ENCODE results near the gene CD109.
"Not testable (repeated sequence)": the region's sequence is repeated elsewhere in the genome, so short reads cannot be mapped to it uniquely, and the experiment has no call there.

The CD109 gene

DNA sequence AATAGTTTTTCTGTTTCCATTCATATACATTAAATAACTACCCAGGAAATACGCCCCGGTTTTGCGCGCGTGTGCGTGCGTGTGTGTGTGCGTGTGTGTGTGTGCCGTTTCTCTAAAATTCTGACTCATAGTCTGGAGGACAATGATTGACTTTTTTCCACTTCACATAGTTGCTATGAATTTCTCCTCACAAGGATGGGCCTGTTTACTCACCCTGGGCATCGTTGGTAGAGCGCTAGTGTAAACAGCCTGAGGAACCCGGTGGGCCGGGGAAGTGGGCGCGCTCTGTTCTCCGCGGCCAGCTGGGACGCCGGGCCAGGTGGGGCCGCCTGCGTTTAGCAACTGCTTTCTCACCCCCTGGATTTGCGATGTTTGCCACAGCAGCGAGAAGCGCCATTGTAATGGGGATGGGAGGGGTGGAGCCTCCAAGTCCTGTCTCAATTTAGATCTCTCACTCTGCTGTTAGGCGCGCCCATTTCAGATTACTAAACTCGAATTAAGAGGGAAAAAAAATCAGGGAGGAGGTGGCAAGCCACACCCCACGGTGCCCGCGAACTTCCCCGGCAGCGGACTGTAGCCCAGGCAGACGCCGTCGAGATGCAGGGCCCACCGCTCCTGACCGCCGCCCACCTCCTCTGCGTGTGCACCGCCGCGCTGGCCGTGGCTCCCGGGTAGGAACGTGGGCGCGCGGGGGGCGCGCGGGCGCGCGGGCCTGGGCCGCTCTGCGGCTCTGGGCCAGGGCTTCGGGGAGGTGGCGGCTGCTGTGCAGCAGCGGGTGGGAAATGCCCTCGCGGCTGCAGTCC lies at the start of gene CD109:
Gene CD109 (plus strand): TSS at position 585 of the 803 bp plus-strand sequence. CDS start 13 bp downstream, at position 598.
- FAIRE-seq: no peak

DNA sequence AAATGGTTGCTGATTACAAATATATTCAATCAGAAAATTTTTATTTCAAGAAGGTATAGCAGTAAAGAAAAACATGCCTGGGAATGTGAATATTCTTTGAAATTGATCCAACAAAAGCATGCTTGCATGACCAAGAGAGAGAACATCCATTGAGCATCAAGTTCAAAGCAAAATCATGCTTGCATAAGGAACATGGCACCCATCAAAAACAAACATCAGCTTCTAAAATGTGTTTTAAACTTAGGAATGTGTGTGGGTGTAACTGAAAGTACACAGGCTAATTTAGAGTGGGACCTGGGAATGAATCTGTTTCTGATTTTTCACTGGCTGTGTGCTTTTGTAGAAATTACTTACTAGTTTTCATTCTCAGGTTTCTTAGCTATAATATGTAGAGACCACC lies 47.8 kb upstream of the CD109 start:
- no peak for FAIRE-seq

- FAIRE-seq: no peak
Observed at GRCh38 chr6:73649783-73650182, 46.2 kb upstream of the CD109 start.

GRCh38 chr6:73652637-73653570 lies 43.1 kb upstream of the CD109 start:
- peak; percentile 28 for FAIRE-seq

- no peak for FAIRE-seq
Observed at GRCh38 chr6:73653571-73654424, 42.2 kb upstream of the CD109 start, which contains the start of gene SLC17A5. SLC17A5 (minus strand) TSS chr6:73653992; CDS start chr6:73653886, 106 bp downstream.

DNA sequence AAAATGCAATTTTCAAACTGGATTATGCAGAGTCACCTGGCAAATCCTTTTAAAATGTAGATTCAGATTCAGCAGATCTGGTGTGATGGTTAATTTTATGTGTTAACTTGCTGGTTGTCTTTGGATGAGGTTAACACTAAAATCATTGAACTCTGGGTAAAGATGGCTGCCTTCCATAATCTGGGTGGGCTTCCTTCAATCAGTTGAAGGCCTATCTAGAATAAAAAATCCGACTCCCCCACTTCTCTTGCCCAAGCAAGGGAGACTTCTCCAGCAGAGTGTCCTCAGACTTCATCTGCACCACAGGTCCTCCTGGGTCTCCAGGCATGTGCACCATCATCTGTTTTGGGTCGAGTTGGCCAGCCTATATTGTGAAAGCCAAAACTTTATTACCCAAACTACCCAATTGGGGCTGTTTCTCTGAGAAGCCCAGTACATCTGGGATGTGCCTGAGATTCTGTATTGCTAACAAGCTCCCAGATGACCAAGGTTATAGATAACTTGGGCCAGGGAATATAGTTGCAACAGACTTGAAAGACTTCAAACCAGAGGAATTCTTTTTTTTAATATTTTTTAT lies 40.6 kb upstream of the CD109 start:
- FAIRE-seq: no peak

GRCh38 chr6:73656531-73657145 lies 39.4 kb upstream of the CD109 start:
- FAIRE-seq: no peak

GRCh38 chr6:73657201-73657600 lies 38.8 kb upstream of the CD109 start:
- FAIRE-seq: no peak

DNA sequence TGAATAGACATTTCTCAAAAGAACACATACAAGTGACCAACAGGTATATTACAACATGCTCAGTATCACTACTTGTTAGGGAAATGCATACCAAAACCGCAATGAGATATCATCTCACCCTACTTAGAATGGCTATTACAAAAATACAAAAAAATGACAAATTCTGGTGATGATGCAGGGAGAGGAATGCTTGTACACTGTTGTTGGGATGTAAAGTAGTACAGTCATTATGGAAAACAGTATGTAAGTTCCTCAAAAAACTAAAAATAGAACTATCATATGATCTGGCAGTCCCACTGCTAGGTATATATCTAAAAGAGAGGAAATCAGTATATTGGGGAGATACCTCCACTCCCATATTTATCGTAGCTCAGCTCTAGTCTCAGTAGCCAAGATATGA lies 31.3 kb upstream of the CD109 start:
- FAIRE-seq: peak; percentile 72

DNA sequence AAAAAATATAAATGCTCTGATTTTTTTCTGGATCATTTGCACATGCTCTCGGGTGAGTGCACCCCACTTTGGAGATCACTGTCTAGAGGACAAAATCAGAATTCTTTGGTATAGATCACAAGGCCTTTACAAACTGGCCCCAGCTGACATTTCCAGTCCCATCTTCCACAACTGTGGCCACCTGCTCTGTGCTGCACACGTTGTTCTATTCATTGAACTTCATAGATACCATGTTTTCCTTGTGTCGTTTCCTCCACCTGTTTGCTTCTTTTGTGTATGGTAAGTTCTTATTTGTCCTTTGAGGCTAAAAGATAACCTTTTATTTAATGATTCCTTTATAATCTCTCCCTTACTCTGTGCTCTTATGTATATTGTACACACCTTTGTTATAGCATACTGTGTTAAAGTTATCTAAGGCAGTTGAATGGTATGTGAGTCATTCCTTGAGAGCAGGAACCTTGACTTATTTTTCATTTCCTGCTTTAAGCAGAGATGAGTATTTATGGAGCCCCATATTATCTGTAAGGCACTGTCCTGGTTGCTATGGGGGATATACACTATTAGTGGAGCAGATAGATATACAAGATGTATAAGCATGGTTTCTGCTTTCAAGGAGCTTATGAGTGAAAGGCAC lies 30.2 kb upstream of the CD109 start:
- peak; percentile 86 for FAIRE-seq

DNA sequence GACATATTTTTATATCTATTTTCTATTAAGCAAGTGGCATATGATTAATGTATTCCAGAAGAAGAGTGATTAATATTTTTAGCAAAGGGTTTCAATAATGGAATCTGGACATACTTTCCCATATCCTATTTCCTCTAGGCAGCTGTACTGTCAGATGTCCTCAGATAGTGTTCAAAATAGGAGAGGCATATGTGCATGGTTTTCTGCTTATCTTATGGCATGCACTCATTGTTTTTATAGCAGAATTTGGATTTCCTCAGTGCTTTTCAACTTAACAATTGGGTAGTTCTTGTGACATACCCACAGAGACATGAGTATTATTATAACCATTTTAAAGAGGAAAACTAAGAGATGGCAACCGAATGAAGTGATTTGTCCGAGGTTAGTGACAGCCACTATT lies 29.6 kb upstream of the CD109 start:
- FAIRE-seq: no peak

DNA sequence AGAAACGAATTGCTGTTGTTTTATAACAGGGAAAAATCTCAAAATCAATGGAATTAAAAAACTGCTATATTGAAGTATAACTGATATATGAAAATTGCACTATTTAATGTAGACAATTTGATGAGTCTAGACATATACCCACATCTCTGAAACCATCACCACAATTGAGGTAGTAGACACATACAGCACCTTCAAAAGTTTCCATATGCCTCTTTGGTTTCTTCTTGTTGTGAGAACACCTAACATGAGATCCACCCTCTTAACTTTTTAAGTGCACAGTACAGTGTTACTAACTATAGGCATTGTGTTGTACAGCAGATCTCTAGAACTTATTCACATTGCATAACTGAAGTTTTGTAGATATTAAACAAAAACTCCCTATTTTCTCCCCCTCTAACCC lies 28.2 kb upstream of the CD109 start:
- no peak for FAIRE-seq

DNA sequence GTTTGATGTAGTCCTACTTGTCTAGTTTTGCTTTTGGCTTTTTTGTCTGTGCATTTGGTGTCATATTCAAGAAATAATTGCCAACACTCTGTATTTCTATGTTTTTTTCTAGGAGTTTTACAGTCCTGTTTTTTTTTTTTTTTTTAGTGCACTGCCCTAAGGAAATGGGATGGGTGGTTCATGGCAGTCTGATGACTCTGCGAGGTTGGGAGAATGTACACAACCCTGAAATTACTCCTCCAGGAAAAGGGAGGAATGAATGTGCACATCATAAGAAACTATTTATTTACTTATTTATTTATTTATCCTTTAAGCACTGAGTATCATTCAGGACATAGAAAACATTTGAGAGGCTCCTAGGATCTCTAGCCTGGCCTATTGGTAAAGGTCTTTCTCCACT lies 27.0 kb upstream of the CD109 start:
- no peak for FAIRE-seq

DNA sequence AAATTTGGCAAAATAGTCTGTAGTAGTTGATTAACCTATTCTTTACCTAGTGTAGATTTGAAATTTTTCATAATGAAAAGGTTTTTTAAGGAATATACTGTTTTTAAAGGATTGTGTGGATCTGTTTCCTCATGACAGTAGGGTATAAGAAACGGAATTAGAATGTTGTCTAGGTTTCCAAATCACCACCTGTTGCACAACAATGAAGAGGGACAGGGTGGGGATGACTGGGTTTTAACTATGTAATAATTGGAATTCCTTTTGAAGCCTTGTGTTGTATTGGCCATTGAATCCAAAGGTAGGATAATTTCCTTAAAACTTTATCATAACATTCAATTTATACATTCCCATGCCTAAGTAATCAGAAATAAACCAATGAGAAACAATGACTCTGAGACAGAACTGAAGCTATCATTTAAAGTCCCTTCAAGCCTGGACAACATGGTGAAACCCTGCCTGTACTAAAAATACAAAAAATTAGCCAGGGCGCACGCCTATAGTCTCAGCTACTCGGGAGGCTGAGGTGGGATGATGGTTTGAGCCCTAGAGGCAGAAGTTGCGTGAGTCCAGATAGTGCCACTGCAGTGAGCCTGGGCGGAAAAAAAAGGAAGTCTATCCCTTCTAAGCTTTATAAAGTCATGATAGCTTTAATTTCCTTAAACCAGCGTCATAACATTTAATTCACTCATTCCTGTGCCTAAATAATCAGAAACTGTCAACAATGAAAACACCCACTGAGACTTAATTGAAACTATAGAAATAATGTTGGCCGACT lies 23.9 kb upstream of the CD109 start:
- no peak for FAIRE-seq

GRCh38 chr6:73675466-73676098 lies 20.4 kb upstream of the CD109 start:
- FAIRE-seq: no peak

GRCh38 chr6:73679009-73679408 lies 17.0 kb upstream of the CD109 start:
- FAIRE-seq: no peak

DNA sequence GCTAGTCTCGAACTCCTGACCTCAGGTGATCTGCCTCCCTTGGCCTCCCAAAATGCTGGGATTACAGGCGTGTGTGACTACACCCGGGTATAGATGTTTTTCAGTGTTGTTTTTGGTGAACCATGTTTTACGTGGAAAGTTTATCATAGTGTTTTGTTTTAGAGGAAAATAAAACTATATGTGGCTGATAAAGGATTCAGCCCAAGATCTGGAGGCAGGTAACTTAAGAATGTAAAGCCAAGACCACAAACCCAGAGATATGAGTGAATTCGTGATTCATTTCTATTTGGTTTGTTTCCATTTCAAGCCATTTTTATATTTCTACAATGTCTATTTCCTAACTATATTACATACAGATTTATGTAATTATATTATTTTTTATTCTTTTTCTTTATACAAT lies 16.2 kb upstream of the CD109 start:
- not testable (repeated sequence) for FAIRE-seq

- no peak for FAIRE-seq
Observed at GRCh38 chr6:73680289-73680918, 15.6 kb upstream of the CD109 start.

GRCh38 chr6:73683574-73683973 lies 12.4 kb upstream of the CD109 start:
- FAIRE-seq: not testable (repeated sequence)
